Stimulated activated CD4-positive, alpha-beta T cell treated with anti-CD3 and anti-CD28 coated beads, TNF-alpha, amount 100 ng/mL, for 48 hours (primary cell): ENCODE results near the gene SETBP1.
A peak's percentile ranks its signal among the peaks of the same experiment; 100 is the strongest.

Experiments
- DNase-seq, 3 donors: peaks; one replicate each; pipeline ENCODE4 v3.0.0-alpha.2; 2020; ENCODE audit warnings: low read depth in 3 of 3

The SETBP1 gene

DNA sequence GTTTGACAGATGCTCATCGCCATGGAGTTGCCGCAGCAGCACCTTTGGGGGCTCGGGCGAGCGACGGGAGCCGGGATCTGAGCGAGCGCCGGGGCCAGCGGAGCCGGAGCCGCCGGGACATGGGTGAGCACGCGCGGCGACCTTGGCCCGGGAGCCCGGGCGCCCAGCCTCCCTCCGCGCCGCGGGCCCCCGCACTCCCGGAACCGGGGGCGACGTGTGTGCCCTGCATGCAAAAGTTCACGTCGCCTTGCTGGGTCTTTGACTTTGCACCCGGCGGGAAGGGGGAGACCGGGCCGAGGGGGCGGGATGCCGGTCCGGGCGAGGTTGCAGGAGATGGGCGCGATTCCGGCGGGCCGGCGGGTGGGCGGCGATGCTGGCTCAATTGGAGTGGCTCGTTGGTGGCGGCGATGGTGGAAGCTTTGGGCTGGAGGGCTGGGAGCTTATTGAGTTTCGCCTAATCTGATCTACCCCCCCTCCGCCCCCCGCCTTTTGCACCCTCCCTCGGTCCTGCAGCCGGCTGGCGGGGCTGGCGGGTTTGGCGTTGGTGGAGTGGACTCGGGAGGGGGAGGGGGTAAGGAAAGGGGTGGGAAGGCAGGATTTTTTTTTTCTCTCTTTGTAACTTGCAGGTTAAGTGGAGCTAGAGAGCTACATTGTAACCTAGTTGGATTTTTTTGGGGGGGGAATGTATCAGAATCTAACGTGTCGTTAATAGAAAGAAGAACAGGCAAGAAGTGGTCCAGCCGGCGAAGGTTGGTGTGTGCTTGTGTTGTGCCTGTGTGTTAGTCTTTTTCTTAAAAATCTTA, at the start of gene SETBP1:
SETBP1 (plus strand) TSS at position 616 of the 803 bp plus-strand sequence. CDS start 20,459 bp downstream, outside the sequence.
- DNase-seq, result peak in 2 of 3 donors; percentile 22 to 41

DNA sequence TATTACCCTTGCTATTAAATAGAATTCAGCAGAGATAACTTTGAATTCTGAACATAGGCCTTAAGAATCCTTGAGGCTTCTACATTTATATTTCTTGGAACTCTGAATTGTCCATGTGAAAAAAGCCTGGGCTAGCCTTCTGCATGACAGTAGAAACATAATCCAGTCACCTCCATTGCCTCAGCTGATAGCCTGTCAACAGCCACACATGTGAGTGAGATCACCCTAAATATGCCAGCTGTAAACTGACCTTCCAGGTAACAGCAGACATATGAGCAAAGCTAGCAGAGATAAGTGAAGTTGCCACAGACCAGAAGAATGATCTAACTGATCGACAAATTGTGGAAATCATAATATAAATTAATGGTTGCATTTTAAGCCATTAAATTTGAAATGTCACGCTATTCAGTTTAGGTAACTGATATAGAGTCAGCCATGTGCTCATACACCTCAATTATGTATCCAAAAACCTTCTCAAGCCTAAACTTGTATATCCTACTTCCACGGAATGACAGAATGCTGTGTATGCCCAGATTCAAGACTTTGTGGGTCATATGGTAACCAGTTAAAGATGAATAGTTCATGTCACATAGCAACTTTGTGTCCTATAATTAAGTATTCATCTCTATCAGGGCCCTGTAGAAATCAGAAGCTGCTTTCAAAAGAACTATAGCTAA, 48.1 kb upstream of the SETBP1 start:
- DNase-seq, result no peak

DNA sequence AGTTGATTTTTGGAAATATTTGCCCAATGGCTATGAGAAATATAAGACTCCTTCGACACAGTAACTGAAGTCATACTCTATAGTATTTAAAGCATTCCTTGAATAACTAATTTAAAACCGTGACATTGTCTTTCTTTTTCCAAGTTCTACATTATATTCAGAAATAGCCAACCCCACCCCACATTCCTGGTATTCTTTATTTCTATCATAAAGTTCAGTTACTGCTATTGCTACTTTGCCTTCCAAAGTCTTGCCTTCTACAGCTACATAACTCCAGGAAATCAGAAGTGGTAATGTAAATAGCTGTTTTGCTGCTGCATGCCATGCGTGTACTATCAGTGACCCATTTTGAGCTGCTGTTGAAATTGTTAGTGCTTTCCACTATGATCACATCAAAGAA, 45.1 kb upstream of the SETBP1 start:
- no peak for DNase-seq

DNA sequence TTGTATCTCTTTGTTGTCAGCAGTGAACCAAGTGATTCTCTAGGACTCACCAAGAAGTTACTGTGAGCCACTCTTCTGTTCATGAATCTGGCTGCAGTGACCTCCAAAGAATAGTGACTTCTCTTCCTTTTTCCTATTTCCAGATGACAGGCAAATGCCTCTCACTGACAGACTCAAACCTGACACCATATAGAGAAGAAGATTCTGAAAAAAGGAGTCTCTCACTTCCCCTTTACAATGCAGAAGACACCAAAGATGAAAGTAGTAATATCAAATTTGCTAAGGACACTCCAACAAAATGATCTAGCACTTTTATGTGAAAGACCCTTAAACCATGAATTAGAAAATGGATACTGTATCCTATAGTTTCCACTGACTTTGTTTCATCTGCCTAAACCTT, 44.4 kb upstream of the SETBP1 start:
- no peak for DNase-seq

DNA sequence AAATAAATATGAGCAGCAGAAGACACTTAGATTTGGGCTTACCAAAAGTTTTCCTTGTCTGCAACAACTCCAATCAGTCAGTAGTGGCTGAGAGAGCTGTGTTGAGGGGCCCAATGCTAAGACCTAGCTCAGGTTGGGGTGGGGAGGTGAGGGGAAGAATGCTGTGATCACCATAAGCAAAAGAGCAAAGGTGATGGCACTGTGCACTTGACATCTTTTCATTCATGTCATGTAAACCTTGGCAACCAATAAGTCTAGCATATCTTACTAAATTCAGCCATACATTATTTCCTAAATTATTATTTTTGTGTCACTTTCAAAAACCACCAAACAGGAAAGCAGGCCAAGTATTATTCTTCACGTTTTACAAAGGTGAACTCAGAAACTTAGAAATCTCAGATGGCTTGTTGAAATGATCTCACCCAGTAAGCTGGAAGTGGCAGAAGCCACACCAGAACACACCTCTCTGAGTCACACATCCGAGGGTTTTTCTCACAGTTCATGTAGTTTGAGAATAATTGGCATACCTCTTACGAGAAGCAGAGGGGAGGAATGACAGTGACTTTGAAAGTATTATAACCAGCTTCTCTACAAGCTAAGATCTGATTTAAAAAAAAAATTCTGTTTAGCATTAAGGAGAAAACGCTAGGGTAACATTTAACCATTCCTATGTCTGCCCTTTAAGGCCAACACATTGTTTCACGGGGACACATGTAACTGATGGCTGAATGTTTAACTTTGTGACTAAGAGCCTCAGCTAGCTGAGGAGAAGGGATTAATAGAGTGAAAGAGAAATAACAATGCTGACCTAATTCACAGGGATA, 43.3 kb upstream of the SETBP1 start:
- no peak for DNase-seq

DNA sequence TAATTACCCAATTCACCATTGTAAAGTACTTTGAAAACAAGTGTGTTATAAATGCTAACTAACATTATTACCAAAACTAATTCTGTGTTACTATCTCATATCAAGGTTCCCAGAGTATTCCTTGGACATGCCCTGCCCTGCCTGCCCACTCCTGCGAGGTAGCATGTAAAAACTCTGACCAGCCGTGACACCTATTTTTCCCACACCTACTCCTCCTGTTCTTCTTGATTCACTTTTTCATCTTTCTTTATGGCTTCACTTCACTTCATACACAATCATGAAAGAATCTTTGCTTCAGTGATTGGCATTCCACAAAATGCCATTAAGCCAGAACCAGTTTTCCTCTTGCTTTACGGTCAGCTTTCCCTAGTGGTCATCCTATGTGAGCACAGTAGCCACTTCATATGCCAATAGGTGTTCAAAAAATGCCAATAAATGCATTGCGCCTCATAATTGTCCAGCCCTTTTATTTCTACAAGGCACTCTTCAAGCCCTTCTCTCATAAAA, 42.6 kb upstream of the SETBP1 start:
- no peak for DNase-seq

DNA sequence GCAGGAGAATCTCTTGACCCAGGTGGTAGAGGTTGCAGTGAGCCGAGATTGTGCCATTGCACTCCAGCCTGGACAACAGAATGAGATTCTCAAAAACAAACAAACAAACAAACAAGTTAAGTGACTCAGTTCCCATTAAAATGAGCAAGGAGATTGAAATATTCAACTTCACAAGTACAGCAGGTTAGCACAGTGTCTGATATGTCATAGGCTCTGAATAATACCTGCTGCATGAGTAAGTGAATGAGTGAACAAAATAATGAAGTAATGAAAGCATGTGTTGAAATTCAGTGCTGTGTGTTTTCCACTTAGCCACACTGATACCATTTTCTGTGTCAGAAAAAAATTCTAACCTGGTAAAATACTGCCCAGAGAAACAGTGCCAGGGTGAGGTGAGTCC, 41.9 kb upstream of the SETBP1 start:
- no peak for DNase-seq

DNA sequence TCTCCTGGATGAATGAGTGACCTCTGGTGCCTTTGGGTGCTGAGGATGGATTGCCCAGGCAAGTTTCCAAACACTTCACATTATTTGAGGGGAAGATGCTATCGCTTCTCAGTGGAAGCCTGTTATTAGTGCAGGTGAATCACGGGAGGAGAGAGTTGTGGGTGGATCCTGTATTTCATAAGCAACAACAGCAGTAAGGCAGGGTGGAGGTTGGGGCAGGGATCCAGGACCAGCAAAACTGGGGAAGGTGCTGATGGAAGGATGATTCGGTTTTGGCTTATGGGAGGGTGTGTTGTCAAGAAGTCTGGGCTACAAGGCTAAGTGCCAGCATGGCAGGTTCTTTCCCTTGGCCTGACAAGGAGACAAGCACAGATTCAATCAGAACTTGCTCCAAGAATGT, 37.7 kb upstream of the SETBP1 start:
- DNase-seq, result no peak

DNA sequence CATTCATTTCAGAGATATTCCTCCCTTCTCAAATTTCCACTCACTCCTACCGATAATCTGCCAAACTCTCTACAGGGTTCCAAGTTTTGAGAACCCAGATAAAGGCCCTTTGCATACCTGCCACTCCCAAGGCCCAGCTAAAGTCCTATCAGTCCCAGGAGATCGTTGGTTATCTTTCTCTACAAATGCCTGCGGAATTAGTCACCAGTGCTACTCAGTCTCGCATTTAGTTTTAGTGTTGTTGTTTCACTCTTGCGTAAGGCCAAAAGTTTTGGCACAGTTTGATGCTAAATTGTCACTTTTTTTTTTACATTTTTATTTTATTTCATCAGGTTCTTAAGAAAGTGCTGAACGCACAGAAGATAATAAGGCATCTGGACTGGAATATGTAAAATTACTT, 29.2 kb upstream of the SETBP1 start:
- no peak for DNase-seq

DNA sequence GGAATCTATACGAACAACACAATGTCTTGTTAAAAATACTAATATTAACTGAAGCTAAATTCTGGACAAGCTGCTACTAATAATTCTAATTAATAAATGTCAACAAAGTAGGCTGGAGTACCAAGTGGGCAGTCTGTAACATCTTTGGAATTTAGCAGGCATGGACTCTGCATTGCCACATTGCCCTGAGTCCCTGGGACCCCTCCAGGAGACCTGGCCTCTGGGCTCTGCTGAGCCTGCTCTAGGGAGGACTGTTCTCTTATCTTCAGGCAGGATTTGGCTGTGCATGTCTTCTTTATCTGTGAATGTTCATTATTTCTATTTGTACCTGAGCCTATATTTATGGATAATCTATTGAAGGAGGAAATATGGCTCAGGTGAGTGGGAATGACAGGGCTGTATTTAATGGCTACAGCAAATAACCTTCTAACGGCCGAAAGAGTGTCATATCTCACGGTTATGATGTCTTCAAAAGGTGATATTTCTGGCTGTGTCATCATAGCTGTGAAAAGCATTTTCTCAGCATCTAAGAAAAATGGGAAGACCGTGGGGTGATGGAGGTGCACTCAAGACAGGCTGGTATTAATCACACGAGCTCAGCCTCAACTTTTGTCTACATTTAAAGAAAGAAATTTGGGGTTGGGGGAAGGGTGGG, 28.6 kb upstream of the SETBP1 start:
- no peak for DNase-seq

DNA sequence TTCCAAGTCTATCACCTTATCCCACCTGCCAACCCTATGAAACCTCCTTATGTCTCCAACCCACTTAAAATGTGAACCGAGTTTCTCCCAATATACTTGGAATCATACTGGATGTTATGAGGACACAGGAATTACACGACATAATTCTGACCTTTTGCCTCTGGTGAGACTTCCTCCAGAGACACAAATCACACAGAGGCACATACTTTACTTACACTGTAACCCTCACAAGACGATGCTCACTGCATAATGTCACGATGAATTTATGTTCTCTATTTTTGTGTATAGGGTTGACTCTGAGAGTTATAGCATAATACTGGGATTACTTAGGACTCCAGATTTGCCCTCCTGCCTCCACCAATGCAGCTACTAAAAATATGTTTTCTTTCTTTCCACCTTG, 28.0 kb upstream of the SETBP1 start:
- DNase-seq, result no peak

DNA sequence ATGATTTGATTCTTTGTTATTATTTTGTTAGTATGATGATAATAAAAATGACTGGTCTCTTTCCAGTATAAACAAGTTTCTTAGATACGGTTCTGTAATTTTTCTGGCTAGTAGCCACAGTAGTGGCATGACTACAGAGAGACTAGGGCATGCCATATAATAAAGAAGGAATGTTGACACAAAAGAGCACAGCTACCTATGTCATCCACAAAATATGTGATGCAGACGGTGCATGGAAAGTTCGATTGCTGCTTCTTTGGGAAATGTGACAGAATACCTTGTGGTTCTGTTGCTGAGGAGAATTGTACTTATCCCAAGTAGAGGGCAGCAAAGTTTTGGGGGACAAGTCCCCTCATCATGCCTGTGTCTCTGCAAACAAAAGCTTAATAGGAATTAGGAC, 26.1 kb upstream of the SETBP1 start:
- no peak for DNase-seq

DNA sequence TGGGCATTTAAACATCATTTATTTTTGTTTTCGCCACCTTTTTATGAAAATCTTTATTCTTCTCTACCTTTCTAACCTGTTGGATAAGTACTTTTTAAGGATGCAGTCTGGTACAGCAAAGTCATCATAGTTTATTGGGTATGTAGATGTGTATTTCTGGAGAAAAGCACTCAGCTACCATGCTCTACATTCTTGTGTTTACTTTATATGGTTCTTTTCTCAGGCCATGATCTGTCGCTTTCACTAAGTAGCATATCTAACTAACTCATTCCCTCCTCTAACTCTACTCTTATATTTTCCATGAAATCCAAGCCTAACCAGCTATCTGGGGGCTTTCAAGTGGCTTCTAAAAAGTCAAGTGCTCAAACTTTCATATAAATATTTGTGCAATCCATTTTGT, 25.3 kb upstream of the SETBP1 start:
- no peak for DNase-seq

DNA sequence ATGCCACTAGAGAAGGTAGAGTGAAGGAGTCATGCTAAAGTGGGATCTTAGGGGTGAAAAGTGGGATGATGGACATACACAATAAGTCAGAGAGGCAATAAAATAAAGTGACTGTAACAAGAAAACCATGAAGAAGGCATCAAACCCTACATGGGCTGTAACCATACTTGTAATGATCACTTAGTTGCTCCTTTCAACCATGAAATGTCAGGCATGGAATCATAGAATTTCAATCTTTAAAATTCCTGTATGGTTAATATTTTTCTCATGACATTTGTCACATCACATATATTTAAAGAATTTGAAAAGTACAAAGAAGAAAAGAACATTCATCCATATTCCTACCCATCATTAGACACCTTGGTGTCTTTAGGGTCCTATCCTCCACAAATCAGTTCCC, 20.9 kb upstream of the SETBP1 start:
- no peak for DNase-seq

DNA sequence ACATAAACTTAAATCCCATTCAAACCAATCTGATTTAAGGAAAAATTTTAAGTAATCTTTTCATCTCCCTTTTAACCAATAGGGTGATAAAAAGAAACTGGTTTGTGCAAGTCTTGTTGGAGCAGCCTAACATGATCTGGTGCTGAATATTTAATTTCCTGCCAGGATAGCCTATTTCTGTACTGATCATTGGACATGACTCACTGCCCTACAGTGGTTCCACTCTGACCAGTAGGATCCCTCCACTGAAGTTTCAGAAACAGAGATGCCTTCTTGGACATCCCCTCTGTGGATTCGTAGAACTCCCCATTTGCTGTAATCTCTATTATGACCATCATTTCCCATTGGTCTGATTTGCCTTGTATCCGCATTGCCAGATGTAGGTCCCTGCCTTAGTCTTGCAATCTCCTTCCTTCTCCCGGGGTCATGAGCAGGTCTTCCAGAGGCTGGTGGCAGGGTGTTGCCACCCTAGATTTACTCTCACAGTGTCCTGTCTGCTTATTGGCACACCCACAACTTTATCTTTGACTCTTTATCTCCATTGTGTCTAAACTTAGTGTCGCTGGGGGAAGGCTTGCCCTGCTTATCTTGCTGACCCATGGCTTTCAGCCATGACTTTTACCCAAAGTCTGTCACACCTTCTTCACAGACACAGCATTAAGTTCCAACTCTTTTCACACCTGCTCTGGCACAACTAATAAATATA, 12.3 kb upstream of the SETBP1 start:
- no peak for DNase-seq

DNA sequence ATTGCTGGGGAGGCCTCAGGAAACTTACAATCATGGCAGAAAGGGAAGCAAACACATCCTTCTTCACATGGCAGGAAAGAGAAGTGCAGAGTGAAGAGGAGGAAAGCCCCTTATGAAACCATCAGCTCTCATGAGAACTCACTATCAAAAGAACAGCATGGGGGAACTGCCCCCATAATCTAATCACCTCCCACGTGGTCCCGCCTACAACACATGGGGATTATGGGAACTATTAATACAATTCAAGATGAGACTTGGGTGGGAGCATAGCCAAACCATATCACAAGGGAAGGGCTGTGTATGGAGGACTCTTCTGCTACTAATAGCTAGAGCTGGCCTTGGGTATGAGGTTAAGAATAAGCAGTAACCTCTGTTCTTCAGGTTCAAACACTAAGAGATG, 8.8 kb upstream of the SETBP1 start:
- no peak for DNase-seq

DNA sequence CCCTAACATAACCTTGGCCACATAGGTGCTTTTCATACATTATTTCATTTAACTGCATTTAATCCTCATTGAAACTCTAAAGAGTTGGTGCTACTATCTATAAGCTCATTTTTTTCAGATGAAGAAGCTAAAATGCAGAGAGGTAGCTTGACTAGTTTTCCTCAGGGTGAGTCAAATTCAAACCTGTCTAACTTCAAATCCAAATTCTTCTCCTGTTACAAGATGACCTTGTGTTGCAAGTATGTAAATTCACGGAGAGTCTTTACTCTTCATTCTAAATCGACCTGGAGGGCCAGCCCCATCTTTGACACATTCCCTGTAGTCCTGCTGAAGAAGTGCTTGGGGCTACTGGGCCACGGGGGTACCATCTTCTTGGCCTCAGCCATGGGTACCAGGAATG, 8.2 kb upstream of the SETBP1 start:
- DNase-seq, result no peak

DNA sequence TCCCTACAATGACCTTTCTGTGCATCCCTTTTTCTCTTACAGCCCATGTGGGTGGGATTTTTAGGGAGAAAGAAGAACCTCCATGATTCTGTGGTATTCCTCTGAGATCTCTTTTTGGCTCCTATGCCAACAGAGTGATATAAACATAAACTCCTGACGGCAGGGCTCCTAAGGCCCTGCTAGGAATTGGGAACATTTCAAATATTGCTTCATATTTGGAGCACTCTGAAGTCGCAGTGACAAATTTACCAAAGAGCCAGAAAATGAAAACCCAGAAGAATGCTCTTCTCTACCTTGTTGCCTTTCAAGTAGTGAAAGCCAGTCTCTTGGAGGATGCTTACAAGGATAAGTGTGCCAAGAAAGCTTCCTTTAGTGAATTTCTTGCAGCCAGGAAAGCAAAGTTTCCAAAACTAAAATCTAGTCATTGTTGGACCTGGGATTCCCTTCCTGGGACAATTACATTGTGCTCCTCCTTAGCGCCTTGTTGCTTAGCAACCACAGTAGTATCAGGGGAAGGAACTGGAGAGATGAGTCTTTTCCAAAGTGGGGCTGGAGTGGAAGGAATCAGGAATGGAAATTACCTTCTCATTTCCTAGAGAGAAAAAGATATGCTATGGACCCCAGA, 7.3 kb upstream of the SETBP1 start:
- no peak for DNase-seq

DNA sequence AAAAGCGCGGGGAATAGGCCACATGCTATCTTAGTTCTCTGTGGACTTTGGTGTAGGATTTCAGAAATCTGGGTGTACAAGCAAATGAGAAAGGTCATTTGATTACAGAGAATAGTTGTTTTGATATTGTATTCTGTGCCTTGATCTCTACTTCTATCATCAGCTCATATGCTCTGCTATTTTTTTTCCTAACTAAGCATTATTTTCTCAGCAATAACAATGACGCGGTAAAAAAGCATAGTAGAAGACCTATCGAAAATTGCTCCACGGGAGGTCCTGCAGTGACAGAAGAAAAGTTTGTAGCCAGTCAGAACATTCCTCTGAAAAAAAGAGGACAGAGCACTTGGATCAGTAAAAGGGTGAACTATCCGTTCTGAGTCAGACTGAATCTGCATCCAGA, 2.8 kb upstream of the SETBP1 start:
- DNase-seq, result no peak

DNA sequence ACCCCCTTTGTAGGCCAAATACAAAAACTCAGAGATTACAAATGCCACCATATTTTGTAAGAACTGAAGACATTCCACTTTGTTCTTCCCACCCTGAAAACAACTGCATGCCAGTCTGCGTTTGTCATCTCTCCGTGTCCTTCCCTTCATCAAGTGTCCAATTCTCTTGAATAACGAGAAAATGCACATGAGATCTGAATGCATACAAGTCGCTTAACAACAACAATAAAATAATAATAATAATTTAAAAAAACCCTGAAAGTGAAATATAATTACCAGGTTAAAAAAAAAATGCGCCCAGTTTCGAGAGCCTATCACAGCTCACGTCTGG, 2.0 kb upstream of the SETBP1 start:
- DNase-seq, result no peak
